AG08395 (cell line): Measurements from ENCODE around the gene SFT2D1.
A peak's percentile ranks its signal among the peaks of the same experiment; 100 is the strongest.

ENCODE experiments used
- DNase-seq: peaks from one replicate; pipeline ENCODE4 v3.0.0; 2012; ENCODE audit warnings: mixed read lengths, low spot score

The SFT2D1 gene

DNA sequence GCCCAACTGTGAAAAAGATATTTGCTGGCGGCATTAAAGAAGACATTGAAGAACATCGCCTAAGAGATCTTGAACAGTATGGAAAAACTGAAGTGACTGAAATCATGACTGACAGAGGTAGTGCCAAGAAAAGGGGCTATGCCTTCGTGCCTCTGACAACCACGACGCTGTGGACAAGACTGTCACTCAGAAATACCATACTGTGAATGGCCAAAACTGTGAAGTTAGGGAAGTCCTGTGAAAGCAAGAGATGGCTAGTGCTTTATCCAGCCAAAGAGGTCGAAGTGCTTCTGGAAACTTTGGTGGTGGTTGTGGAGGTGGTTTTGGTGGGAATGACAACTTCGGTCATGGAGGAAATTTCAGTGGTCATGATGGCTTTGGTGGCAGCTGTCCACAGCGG, 7.5 kb downstream of the SFT2D1 start:
- no peak for DNase-seq

- DNase-seq, result no peak
These were observed 9.0 kb downstream of the SFT2D1 start for GRCh38 chr6:166333172-166333995.

GRCh38 chr6:166331503-166332415, 10.6 kb downstream of the SFT2D1 start:
- no peak for DNase-seq

DNA sequence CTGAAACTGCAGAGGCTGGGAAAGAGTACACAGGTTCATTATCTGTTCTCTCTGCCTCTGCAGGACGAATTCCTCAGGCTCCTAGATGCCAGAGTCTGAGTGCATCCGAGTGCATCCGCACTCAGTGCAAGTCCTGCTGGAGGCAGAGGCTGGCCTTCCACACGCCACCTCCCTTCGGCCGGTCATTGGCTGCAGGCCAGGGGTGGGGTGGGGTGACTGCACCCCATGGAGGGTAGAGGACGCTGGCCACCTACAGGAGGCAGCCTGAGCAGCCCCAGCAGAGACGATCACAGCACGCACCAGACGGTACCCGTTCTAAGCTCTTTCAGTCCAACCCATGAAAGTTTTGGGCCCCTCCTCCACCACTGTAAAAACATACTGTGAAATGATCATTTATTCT, 11.7 kb downstream of the SFT2D1 start:
- DNase-seq, result no peak

- no peak for DNase-seq
These were observed 16.8 kb downstream of the SFT2D1 start for GRCh38 chr6:166325383-166326042.

DNA sequence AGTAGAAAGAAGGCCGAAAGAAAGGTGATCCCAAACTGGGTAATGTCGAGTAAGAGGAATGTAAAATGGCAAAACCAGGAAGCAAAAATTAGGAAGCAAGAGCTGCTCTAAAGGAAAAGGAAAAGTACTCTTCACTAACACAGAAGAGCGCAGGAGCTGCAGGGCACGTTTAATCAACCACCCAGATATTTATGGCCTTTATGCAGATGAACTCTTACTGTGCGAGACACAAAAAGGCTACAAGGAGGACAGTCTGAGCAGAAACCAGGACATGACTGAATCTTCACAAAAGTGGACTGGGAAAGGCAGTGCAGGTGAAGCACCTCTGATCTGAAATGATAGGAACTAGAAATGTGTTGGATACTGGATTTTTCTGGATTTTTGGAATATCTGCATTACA, 18.9 kb downstream of the SFT2D1 start:
- DNase-seq, result no peak

DNA sequence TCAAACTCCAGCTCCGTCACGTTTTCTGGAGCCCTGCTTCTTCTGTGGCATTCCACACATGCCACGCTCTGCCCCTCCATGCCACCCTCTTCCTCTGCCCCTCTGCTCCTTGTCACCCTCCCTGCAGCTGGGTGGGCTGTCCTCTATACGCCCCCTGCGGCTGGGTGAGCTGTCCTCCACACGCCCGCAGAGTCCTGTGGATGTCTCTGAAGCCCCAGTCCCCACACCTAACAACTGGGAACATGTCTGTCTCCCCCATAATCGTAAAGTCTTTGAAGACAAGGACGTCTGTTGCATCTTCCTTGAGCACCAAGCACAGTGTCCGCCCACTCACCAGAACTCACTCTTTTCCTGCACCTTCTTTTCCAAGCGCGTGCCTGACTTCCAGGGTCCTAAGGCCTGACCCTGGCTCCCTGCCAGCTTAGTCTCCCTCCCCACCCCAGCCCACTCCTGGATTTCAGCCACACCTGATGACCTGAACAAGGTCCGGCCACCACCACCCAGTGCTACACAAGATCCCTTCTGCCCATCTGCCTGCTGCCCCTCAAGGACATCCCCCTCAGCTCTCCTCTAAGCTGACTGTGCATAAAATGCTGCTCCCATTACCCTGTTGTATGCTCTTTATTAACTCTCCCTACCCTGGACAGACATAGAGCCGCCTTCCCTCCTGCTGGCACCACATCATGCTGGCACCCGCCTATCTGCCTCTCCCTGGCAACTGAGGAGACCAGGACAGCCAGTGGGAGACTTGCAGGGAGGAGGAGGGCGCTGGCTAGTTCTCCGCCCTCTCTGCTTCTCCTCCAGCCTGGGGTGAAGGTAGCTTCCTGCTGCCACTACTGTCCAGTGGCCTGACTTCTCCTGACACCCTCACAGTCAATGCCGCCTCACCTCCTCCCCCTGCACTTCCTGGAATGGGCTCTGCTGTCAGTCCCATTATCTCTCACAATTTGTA, 23.4 kb downstream of the SFT2D1 start:
- no peak for DNase-seq

GRCh38 chr6:166318227-166318626, 24.1 kb downstream of the SFT2D1 start:
- no peak for DNase-seq

DNA sequence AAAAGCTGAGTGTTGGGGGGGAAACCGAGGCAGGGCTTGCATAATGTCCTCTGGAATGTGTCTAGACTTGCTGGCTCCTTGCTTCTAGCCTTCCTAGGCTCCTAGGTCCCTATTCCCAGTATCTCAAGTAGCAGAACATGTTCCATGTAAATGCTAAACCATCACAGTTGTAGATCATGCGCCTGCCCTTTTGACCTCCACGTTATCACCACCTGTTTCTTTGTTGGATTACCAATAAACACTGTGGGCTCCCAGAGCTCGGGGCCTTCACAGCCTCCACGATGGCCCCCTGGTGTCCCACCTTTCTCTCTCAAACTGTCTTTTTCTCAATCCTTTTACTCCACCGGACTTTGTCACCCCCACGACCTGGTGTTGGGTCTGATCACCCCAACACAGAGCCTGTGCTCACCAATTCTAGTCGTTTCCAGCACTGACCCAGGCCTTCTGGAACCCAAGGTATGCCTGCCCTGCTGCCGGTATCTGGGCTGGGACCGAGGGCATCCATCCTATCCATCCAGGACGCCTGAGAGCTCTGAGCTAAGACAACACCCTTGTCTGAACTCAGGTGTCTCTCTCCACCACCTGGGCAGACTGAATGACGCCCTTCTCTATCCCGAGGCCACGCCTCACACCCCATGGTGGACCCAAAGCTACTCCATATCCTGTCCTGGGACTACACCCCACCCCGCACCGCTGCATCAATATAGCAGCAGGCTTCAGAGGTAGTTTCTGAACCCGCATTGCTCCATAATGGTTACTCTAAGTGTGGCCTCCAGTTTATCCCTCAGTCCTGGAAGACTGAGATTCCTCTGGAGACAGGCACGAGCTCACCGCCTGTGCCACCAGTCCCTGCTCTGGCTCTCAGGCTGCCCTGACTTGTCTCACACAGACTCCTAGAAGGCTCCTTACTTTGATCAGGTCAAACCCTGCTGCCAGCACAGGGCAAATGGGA, 24.8 kb downstream of the SFT2D1 start:
- no peak for DNase-seq

DNA sequence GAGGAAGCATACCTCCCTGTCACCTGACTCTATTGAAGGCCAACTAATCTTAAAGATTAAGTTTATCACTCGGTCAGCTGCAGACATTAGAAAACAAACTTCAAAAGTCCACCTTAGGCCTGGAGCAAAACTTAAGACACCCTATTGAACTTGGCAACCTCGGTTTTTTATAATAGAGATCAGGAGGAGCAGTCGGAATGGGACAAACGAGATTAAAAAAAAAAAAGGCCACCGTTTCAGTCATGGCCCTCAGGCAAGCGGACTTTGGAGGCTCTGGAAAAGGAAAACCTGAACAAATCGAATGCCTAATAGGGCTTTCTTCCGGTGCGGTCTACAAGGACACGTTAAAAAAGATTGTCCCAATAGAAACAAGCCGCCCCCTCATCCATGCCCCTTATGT, 26.9 kb downstream of the SFT2D1 start:
- DNase-seq, result no peak

DNA sequence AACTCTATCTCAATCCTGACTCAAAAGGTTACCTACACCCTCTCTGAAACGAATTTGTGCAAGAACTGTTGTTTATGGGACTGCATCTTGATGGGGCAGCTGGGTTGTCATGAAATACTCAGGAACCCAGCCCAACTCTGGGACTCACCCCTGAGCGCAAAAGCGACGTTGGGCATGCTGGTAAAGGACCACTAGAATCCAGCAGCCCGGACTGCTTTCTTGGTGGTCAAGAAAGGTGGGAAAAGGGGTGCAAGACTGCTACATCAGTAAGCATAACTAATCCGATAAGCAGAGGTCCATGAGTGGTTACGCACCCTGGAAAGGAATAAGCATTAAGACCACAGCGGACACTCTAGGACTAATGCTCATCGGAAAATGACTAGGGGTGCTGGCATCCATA, 27.9 kb downstream of the SFT2D1 start:
- no peak for DNase-seq

DNA sequence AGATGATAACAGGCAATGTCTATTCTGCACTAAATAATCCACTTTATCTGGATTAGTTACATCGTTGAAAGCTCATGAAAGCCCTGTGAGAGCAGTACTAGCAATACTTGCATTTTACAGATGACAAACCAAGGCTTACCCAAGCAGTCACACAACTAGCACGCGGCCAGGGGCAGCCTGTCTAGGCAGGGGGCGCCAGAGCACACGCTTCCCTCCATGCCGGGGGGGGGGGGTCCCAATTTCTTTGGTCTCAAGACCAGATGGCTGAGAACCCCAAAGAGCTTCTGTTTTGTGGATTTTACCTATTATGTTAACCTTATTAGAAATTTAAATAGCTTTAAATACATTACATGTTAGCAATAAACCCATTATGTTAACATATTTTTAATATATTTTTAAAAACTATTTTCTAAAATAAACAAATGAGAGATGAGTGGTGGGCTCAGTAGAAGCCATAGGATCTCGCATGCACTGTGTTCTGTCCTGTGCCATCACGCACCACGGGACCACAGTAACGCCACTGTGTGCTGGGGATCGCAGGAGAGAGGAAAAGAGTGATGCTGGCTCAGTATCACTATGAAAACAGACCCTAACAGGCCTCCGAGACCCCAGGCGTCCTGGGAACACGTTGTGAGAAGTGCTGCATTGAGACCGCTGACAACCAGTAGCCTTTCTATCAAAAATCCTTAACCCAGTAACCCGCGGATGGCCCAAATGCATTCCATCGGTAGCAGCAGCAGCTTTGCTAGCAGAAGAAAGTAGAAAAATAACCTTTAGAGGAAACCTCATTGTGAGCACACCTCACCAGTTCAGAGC, 28.9 kb downstream of the SFT2D1 start:
- peak; percentile 28 for DNase-seq

DNA sequence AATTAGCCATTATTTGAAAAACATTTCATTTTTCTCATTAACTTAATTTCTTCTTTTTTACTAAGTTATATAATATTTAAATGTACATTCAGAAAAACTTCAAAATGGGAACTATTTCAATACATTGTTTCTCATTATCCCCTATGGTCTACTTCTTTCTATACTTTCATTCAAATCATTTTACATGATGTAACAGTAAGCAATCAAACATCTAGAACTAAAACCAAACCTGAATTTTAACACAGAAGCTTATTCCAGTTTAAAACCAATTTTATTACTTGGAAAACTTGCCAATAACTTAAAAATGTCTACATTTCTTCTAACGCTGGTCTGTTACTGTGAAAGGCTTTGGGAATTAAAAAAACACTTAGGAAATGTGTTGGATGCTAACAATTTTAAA, 29.5 kb downstream of the SFT2D1 start:
- no peak for DNase-seq

- no peak for DNase-seq
These were observed 31.7 kb downstream of the SFT2D1 start for GRCh38 chr6:166310634-166311033.

GRCh38 chr6:166309977-166310376, 32.4 kb downstream of the SFT2D1 start:
- no peak for DNase-seq

- no peak for DNase-seq
These were observed 33.4 kb downstream of the SFT2D1 start for GRCh38 chr6:166308769-166309589.

DNA sequence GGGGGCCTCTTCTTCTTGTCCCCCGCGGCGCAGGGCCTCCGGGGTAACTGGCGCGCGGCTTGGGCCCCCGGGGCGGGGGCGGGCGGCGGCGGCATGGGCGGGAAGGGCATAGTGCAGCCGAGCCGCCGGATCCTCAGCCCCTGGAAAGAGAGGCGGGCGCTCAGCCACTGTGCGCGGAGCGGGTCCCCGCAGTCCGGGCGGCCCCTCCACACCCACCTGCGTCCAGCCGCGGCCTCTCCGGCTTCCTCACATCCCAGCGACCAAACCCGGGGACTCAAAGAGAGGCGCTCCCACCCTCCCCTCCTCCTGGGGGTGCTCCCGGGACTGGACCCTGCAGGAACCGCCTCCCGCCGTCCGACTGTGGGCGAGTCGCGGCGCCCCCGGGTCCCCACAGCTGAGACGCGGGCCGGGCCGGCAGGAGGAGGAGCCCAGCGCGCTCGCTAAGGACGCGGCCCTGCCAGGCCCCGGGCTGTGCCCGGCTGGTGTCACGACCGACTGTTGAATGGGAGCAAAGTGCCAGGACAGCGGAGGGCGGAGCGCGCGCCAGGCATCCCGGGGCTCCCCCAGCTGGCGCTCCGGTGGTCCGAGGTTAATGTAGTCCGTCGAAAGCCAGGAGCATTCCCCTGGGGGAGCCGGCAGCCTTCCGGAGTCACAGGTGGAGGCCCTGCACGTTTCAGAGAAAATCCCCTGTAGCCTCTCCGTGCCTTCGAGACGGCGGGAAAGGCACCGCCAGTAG, 34.1 kb downstream of the SFT2D1 start, which contains the start of gene PRR18:
PRR18 (minus strand) TSS at position 360 of the 736 bp plus-strand sequence; CDS start at position 110, 250 bp downstream.
- DNase-seq, result no peak
